Measurements from ENCODE around the gene DYNLRB1. TPM values are rescaled to one million over a fixed set of nuclear protein-coding genes. Genes with fewer than 3 reads are reported as not detected.

DYNLRB1 gene
- total and polyA plus RNA-seq, 2 of the 13 experiments (the other 11 are each of a cell fraction or from before 2014, with no cell fraction given), result 140 to 244 TPM

DNA sequence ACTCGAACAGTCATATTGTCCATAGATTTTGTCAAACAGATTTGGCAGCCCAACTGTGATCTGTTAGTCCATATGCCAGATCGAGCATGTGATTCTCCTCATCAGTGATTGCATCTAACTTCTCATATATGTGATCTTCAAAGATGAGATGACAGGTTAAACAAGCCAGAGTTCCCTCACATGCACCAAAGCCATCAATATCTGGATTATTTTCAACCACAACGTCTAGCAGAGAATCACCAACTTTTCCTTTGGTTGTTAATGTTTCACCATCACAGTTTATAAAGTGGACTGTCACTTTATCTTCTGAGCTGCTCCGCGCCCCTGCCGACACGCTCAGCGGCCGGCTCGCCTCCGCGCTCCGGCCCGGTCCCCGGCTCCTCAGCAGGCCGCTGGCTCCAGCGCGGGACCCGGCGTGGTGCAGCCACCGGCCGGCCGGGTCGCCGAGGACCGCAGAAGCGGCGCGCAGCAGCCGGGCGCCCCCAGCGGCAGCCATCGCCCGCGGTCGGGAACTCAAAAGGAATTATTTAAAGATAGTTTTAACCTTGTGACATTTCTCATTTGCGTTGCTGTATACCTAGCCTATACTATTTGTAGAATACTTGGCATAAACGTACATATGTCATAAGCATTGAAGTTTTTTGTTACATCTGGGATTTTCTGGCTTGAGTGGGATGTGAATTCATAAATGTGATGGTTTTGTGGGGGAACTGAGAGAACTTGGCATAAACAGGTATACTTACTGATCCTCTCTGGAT, 40.1 kb upstream of the DYNLRB1 start (continued):
- no peak for TF ChIP-seq GATAD1 (CRISPR knock-in tag; IDR thresholded peaks at IDR 0.05)
- no peak for TF ChIP-seq HCFC1 (IDR thresholded peaks at IDR 0.05; ENCODE audit: low read depth, low read length)
- TF ChIP-seq ZNF333 (CRISPR knock-in tag; IDR thresholded peaks at IDR 0.05; ENCODE audit: borderline replicate concordance), result no peak
- TF ChIP-seq TOPORS (CRISPR knock-in tag; IDR thresholded peaks at IDR 0.05), result 0 out of 2 replicates have a peak, but pooled peaks have one; percentile 46
- 0 out of 2 replicates have a peak, but pooled peaks have one; percentile 29 for TF ChIP-seq SPEN (CRISPR knock-in tag; IDR thresholded peaks at IDR 0.05; ENCODE audit: low read depth)
- peak; percentile 64; the same call in 1 of the 2 replicates for TF ChIP-seq ZNF749 (CRISPR knock-in tag; IDR thresholded peaks at IDR 0.05; ENCODE audit: borderline replicate concordance)
- peak; percentile 56; the same call in 1 of the 2 replicates for TF ChIP-seq PHF21A (CRISPR knock-in tag; IDR thresholded peaks at IDR 0.05)
- TF ChIP-seq, protein P1, sequence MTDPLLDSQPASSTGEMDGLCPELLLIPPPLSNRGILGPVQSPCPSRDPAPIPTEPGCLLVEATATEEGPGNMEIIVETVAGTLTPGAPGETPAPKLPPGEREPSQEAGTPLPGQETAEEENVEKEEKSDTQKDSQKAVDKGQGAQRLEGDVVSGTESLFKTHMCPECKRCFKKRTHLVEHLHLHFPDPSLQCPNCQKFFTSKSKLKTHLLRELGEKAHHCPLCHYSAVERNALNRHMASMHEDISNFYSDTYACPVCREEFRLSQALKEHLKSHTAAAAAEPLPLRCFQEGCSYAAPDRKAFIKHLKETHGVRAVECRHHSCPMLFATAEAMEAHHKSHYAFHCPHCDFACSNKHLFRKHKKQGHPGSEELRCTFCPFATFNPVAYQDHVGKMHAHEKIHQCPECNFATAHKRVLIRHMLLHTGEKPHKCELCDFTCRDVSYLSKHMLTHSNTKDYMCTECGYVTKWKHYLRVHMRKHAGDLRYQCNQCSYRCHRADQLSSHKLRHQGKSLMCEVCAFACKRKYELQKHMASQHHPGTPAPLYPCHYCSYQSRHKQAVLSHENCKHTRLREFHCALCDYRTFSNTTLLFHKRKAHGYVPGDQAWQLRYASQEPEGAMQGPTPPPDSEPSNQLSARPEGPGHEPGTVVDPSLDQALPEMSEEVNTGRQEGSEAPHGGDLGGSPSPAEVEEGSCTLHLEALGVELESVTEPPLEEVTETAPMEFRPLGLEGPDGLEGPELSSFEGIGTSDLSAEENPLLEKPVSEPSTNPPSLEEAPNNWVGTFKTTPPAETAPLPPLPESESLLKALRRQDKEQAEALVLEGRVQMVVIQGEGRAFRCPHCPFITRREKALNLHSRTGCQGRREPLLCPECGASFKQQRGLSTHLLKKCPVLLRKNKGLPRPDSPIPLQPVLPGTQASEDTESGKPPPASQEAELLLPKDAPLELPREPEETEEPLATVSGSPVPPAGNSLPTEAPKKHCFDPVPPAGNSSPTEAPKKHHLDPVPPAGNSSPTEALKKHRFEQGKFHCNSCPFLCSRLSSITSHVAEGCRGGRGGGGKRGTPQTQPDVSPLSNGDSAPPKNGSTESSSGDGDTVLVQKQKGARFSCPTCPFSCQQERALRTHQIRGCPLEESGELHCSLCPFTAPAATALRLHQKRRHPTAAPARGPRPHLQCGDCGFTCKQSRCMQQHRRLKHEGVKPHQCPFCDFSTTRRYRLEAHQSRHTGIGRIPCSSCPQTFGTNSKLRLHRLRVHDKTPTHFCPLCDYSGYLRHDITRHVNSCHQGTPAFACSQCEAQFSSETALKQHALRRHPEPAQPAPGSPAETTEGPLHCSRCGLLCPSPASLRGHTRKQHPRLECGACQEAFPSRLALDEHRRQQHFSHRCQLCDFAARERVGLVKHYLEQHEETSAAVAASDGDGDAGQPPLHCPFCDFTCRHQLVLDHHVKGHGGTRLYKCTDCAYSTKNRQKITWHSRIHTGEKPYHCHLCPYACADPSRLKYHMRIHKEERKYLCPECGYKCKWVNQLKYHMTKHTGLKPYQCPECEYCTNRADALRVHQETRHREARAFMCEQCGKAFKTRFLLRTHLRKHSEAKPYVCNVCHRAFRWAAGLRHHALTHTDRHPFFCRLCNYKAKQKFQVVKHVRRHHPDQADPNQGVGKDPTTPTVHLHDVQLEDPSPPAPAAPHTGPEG (CRISPR knock-in tag; IDR thresholded peaks at IDR 0.05), result peak; percentile 82
- TF ChIP-seq, protein P2, sequence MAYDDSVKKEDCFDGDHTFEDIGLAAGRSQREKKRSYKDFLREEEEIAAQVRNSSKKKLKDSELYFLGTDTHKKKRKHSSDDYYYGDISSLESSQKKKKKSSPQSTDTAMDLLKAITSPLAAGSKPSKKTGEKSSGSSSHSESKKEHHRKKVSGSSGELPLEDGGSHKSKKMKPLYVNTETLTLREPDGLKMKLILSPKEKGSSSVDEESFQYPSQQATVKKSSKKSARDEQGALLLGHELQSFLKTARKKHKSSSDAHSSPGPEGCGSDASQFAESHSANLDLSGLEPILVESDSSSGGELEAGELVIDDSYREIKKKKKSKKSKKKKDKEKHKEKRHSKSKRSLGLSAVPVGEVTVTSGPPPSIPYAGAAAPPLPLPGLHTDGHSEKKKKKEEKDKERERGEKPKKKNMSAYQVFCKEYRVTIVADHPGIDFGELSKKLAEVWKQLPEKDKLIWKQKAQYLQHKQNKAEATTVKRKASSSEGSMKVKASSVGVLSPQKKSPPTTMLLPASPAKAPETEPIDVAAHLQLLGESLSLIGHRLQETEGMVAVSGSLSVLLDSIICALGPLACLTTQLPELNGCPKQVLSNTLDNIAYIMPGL (CRISPR knock-in tag; IDR thresholded peaks at IDR 0.05; ENCODE audit: borderline replicate concordance in 1 of 2, low read depth in 1 of 2), result peak; percentile 78 to 88
- TF ChIP-seq ESRRA (CRISPR knock-in tag; IDR thresholded peaks at IDR 0.05; ENCODE audit: low read depth), result 0 out of 2 replicates have a peak, but pooled peaks have one; percentile 55
- TF ChIP-seq CBX5 (CRISPR knock-in tag; IDR thresholded peaks at IDR 0.05; ENCODE audit: borderline replicate concordance), result no peak
- peak; percentile 82 for TF ChIP-seq ZFX (CRISPR knock-in tag; IDR thresholded peaks at IDR 0.05; ENCODE audit: low read depth)
- 0 out of 2 replicates have a peak, but pooled peaks have one; percentile 41 for TF ChIP-seq ZSCAN29 (CRISPR knock-in tag; conservative IDR thresholded peaks at IDR 0.05)
- no peak for TF ChIP-seq THYN1 (CRISPR knock-in tag; IDR thresholded peaks at IDR 0.05; ENCODE audit: borderline replicate concordance, low read depth)
- no peak for TF ChIP-seq PRMT3 (CRISPR knock-in tag; IDR thresholded peaks at IDR 0.05; ENCODE audit: borderline replicate concordance, low read depth)
- TF ChIP-seq ZNF263 (CRISPR knock-in tag; IDR thresholded peaks at IDR 0.05), result no peak
- no peak for TF ChIP-seq ELF3 (CRISPR knock-in tag; IDR thresholded peaks at IDR 0.05)
- TF ChIP-seq THAP11 (CRISPR knock-in tag; IDR thresholded peaks at IDR 0.05), result peak; percentile 65
- TF ChIP-seq SAP130 (CRISPR knock-in tag; IDR thresholded peaks at IDR 0.05; ENCODE audit: low read depth), result peak; percentile 62; the same call in 1 of the 2 replicates
- TF ChIP-seq, protein P3, sequence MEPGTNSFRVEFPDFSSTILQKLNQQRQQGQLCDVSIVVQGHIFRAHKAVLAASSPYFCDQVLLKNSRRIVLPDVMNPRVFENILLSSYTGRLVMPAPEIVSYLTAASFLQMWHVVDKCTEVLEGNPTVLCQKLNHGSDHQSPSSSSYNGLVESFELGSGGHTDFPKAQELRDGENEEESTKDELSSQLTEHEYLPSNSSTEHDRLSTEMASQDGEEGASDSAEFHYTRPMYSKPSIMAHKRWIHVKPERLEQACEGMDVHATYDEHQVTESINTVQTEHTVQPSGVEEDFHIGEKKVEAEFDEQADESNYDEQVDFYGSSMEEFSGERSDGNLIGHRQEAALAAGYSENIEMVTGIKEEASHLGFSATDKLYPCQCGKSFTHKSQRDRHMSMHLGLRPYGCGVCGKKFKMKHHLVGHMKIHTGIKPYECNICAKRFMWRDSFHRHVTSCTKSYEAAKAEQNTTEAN (CRISPR knock-in tag; conservative IDR thresholded peaks at IDR 0.05), result no peak
- TF ChIP-seq JUNB (CRISPR knock-in tag; IDR thresholded peaks at IDR 0.05; ENCODE audit: borderline replicate concordance), result no peak

All from HepG2 (cell line).